ENCODE measurements around the gene AGBL3. TPM values are rescaled to one million over a fixed set of nuclear protein-coding genes. Genes with fewer than 3 reads are reported as not detected.
"Not testable (repeated sequence)": the region's sequence is repeated elsewhere in the genome, so short reads cannot be mapped to it uniquely, and the experiment has no call there.

The AGBL3 gene
- total RNA-seq, 4 donors from 2014 or later: 0.49 to 2.4 (median 0.94) TPM; not detected in 1

GRCh38 chr7:135117096-135117495 lies 130.8 kb downstream of the AGBL3 start:
- 93% methylated on average over 1 of the region's 1 CpG for WGBS

GRCh38 chr7:135121868-135122267 lies 135.6 kb downstream of the AGBL3 start:
- no peaks in the 10 kb centered on the region for H3K27me3 ChIP-seq
- H3K27ac ChIP-seq: no peak overlapping the region
- no peak for TF ChIP-seq EP300 (IDR thresholded peaks at IDR 0.05)
- no peak for TF ChIP-seq POLR2AphosphoS5 (IDR thresholded peaks at IDR 0.05)
- no peak for TF ChIP-seq CTCF (IDR thresholded peaks at IDR 0.05)
- no peak for TF ChIP-seq POLR2A (IDR thresholded peaks at IDR 0.05)
- no peak for DNase-seq (ENCODE audit: low spot score in 2 of 2)
- no peak overlapping the region for H3K4me3 ChIP-seq
- H3K36me3 ChIP-seq: no peaks in the 10 kb centered on the region
- H3K9me3 ChIP-seq: peaks cover 5% of the 10 kb centered on the region
- H3K4me1 ChIP-seq: no peaks in the 10 kb centered on the region
- WGBS: 72% methylated on average over 3 of the region's 6 CpGs

More at GRCh38 chr7:135117096-135117495, 130.8 kb downstream of the AGBL3 start:
- Histone ChIP-seq H3K27ac (no peak overlapping the region), H3K27me3 (no peaks in the 10 kb centered on the region), H3K4me3 (no peak overlapping the region), H3K9me3 (peaks cover 5% of the 10 kb centered on the region), H3K36me3 (no peaks in the 10 kb centered on the region), H3K4me1 (no peaks in the 10 kb centered on the region)
- TF ChIP-seq POLR2AphosphoS5 (IDR thresholded peaks at IDR 0.05) (no peak), CTCF (IDR thresholded peaks at IDR 0.05) (no peak), POLR2A (IDR thresholded peaks at IDR 0.05) (no peak), EP300 (IDR thresholded peaks at IDR 0.05) (no peak)
- DNase-seq (ENCODE audit: low spot score in 2 of 2): no peak

- not testable (repeated sequence) for H3K9me3 ChIP-seq; DNase-seq (ENCODE audit: low spot score in 2 of 2); H3K36me3 ChIP-seq; H3K4me3 ChIP-seq; H3K4me1 ChIP-seq; H3K27me3 ChIP-seq; H3K27ac ChIP-seq
- 73% methylated on average over 3 of the region's 3 CpGs for WGBS
These were observed 138.3 kb downstream of the AGBL3 start for GRCh38 chr7:135124631-135125030.

- 100% methylated on average over 1 of the region's 1 CpG for WGBS
- H3K27ac ChIP-seq: no peak overlapping the region
These were observed 142.6 kb downstream of the AGBL3 start for GRCh38 chr7:135128931-135129330.

GRCh38 chr7:135129579-135129978 lies 143.3 kb downstream of the AGBL3 start:
- Histone ChIP-seq H3K27me3 (no peaks in the 10 kb centered on the region), H3K36me3 (no peaks in the 10 kb centered on the region), H3K9me3 (no peaks in the 10 kb centered on the region), H3K27ac (no peak overlapping the region), H3K4me1 (no peaks in the 10 kb centered on the region), H3K4me3 (no peak overlapping the region)
- no peak for TF ChIP-seq CTCF (IDR thresholded peaks at IDR 0.05)
- no peak for TF ChIP-seq POLR2A (IDR thresholded peaks at IDR 0.05)
- no peak for DNase-seq (ENCODE audit: low spot score in 2 of 2)

More at GRCh38 chr7:135128931-135129330, 142.6 kb downstream of the AGBL3 start:
- Histone ChIP-seq H3K4me1 (no peaks in the 10 kb centered on the region), H3K27me3 (no peaks in the 10 kb centered on the region), H3K4me3 (no peak overlapping the region), H3K36me3 (no peaks in the 10 kb centered on the region), H3K9me3 (no peaks in the 10 kb centered on the region)
- DNase-seq (ENCODE audit: low spot score in 2 of 2): no peak
- TF ChIP-seq POLR2A (IDR thresholded peaks at IDR 0.05) (no peak), CTCF (IDR thresholded peaks at IDR 0.05) (no peak), POLR2AphosphoS5 (IDR thresholded peaks at IDR 0.05) (no peak), EP300 (IDR thresholded peaks at IDR 0.05) (no peak)

Data from suprapubic skin (tissue), 4 donors.